Raji (cell line): Measurements from ENCODE around the gene LY6G5C.

Experiments
- POLR2A ChIP-seq: IDR thresholded peaks from 2 replicates; pipeline ENCODE4 v1.6.1; 2011; ENCODE audit warnings: low read depth, low read length, control low read depth; ENCODE audit not compliant: insufficient read depth

The LY6G5C gene

GRCh38 chr6:31680226-31681134, at the start of gene LY6G5C:
Gene LY6G5C, minus strand, starts transcription at chr6:31681067. Its CDS starts 694 bp downstream, at chr6:31680373.
- TF ChIP-seq POLR2A = 0 out of 2 replicates have a peak, but pooled peaks have one; percentile 10

- peak; percentile 31; the same call in 1 of the 2 replicates for TF ChIP-seq POLR2A
Measured at GRCh38 chr6:31729979-31730630, 49.2 kb upstream of the LY6G5C start.

GRCh38 chr6:31729515-31729978, 48.7 kb upstream of the LY6G5C start:
- no peak; the same call in 1 of the 2 replicates for TF ChIP-seq POLR2A

- TF ChIP-seq POLR2A = no peak
Measured at GRCh38 chr6:31728767-31729514, 48.1 kb upstream of the LY6G5C start, which contains the start of gene DDAH2. Gene DDAH2, minus strand, starts transcription at chr6:31729299. Its CDS starts 138 bp downstream, at chr6:31729161.

GRCh38 chr6:31727717-31728671, 47.1 kb upstream of the LY6G5C start:
- TF ChIP-seq POLR2A = no peak

GRCh38 chr6:31727034-31727716, 46.3 kb upstream of the LY6G5C start:
- peak; percentile 37; the same call in 1 of the 2 replicates for TF ChIP-seq POLR2A

- TF ChIP-seq POLR2A = no peak
Measured at GRCh38 chr6:31725502-31726350, 44.9 kb upstream of the LY6G5C start.

- no peak for TF ChIP-seq POLR2A
Measured at GRCh38 chr6:31723980-31724691, 43.3 kb upstream of the LY6G5C start.

- TF ChIP-seq POLR2A = no peak
Measured at GRCh38 chr6:31723245-31723979, 42.5 kb upstream of the LY6G5C start, which contains the start of gene MPIG6B. Gene MPIG6B, plus strand, starts transcription at chr6:31723373. Its CDS starts 11 bp downstream, at chr6:31723384.

- no peak for TF ChIP-seq POLR2A
Measured at GRCh38 chr6:31722173-31722572, 41.3 kb upstream of the LY6G5C start.

- no peak for TF ChIP-seq POLR2A
Measured at GRCh38 chr6:31721351-31722020, 40.6 kb upstream of the LY6G5C start, which contains the start of gene LY6G6C. Gene LY6G6C, minus strand, starts transcription at chr6:31721746. Its CDS starts 67 bp downstream, at chr6:31721679.
